H1 (cell line): ENCODE results near the gene IL21R. TPM values are rescaled to one million over a fixed set of nuclear protein-coding genes. Genes with fewer than 3 reads are reported as not detected.

Experiments used
- RAD21 ChIP-seq, 2 experiments: IDR thresholded peaks in 1 of 2; conservative IDR thresholded peaks in 1 of 2; 2 replicates each; pipeline ENCODE4 v1.6.1; 2011; ENCODE audit warnings: low read depth in 2 of 2, low read length in 2 of 2, improper control_type of control experiment in 1 of 2, inconsistent platforms in 1 of 2, mild to moderate bottlenecking in 1 of 2, moderate library complexity in 1 of 2
- polyA plus RNA-seq, 7 experiments: library from polyadenylated mRNA; depleted of rRNA in 3 of 7; stranded (reverse) in 5 of 7; unstranded in 2 of 7; fragments of >200 nt in 5 of 7; fragments of 200-250 nt in 2 of 7; gene quantifications; 1 replicate in 5 of 7; 2 replicates in 1 of 7; 4 replicates in 1 of 7; pipeline versions ENCODE4 v1.2.1 to v1.2.3, GENCODE V29; 2011 to 2013; ENCODE audit warnings: missing spikeins in 2 of 7, mixed read lengths in 2 of 7
- total RNA-seq: library from RNA; stranded (reverse); fragmentation: NEBNext Ultra II Directional; extraction: Animal tissue kit (Norgen Biotek cat#: 25700); gene quantifications from 2 replicates; pipeline ENCODE4 v1.2.1, GENCODE V29; 2021

Gene IL21R
- total and polyA plus RNA-seq, 2 of the 8 experiments (the other 6 are each of a cell fraction or from before 2014, with no cell fraction given) = 0.34 to 0.70 TPM

DNA sequence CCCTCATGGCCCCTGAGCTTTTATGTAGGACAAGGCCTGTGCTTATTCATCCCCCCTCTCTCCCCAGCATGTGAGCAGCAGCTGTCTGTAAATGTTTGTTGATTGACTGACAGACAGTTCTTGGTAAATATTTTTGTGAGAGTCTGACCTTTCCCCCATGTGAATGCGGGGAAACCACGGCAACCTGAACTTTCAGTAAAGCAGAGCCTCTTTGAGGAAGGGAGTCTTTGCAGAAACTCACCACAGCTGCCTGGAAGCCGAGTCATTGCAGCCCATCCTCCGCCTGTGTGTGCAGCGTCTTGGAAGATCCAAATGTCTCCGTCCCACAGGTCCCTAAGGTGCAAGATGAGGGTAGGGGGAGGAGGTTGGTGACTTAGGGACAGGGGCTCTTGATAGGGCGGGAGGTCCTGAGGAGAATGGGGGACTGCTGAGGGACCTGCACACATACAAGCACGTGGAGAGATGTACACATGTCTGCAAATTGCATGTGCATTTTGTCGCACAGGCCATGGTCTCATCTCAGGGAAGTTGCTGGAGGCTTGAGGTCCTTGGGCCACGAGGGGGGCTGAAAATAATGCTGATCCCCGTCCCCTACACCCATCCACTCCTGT, 23.0 kb upstream of the IL21R start (continued):
- TF ChIP-seq RAD21 (IDR thresholded peaks at IDR 0.05 in 1 of 2, conservative IDR thresholded peaks at IDR 0.05 in 1 of 2; ENCODE audit: low read depth in 2 of 2, low read length in 2 of 2) = no peak
